ENCODE results near the gene KIF18B. TPM values are rescaled to one million over a fixed set of nuclear protein-coding genes. Genes with fewer than 3 reads are reported as not detected.

The KIF18B gene
- total RNA-seq, 2 experiments from 2014 or later = 0.05 to 0.08 TPM

- no peaks in the 10 kb centered on the region for H3K9me3 ChIP-seq (ENCODE audit: control insufficient read depth in 1 of 2, insufficient read depth in 1 of 2, low read length in 2 of 2)
- no peak for DNase-seq
- Mint-ChIP-seq H3K36me3 (ENCODE audit: low read depth) (peaks cover 80% of the 10 kb centered on the region), H3K4me1 (ENCODE audit: low read depth) (no peaks in the 10 kb centered on the region), H3K4me3 (no peak overlapping the region), H3K9me3 (no peaks in the 10 kb centered on the region), H3K27ac (no peak overlapping the region), H3K27me3 (no peaks in the 10 kb centered on the region)
- CTCF ChIA-PET = no interaction called here
- no peaks in the 10 kb centered on the region for H3K27me3 ChIP-seq (ENCODE audit: control insufficient read depth in 1 of 2, insufficient read depth in 2 of 2, low read length in 2 of 2)
- no peak overlapping the region for H3K4me3 ChIP-seq (ENCODE audit: low read length)
- no peak for ATAC-seq (ENCODE audit: poor library complexity)
- TF ChIP-seq, protein P1, sequence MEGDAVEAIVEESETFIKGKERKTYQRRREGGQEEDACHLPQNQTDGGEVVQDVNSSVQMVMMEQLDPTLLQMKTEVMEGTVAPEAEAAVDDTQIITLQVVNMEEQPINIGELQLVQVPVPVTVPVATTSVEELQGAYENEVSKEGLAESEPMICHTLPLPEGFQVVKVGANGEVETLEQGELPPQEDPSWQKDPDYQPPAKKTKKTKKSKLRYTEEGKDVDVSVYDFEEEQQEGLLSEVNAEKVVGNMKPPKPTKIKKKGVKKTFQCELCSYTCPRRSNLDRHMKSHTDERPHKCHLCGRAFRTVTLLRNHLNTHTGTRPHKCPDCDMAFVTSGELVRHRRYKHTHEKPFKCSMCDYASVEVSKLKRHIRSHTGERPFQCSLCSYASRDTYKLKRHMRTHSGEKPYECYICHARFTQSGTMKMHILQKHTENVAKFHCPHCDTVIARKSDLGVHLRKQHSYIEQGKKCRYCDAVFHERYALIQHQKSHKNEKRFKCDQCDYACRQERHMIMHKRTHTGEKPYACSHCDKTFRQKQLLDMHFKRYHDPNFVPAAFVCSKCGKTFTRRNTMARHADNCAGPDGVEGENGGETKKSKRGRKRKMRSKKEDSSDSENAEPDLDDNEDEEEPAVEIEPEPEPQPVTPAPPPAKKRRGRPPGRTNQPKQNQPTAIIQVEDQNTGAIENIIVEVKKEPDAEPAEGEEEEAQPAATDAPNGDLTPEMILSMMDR (IDR thresholded peaks at IDR 0.05) = no peak
- POLR2A ChIA-PET = no interaction called here
- intact Hi-C loops (cut with DNase I, micrococcal nuclease) = no loop called here
- peaks cover 87% of the 10 kb centered on the region for H3K36me3 ChIP-seq (ENCODE audit: insufficient read depth, low read length)
- no peaks in the 10 kb centered on the region for H3K4me1 ChIP-seq (ENCODE audit: insufficient read depth, low read length)
- H3K27ac ChIP-seq (ENCODE audit: low read depth in 1 of 2, low read length in 2 of 2) = no peak overlapping the region
Observed at GRCh38 chr17:44875761-44876160, 71.8 kb downstream of the KIF18B start.

Small RNA genes within 50 kb of the gene (microRNA-seq; reads per million reads assigned to microRNA genes)
- gene MIR6783 (ENCODE audit: borderline microRNAs expressed, borderline replicate concordance) = not detected

Other genes with a start within 250 kb of the KIF18B start
- gene DBF4B, start 239.1 kb downstream of the KIF18B start, total RNA-seq = 1 to 10 TPM; 1.5 TPM
- under 1 TPM; 0.16 to 0.47 TPM for gene ADAM11, start 188.8 kb downstream of the KIF18B start, total RNA-seq
- gene GJC1, start 117.5 kb downstream of the KIF18B start, total RNA-seq = not detected
- not detected for gene HIGD1B, start 99.9 kb downstream of the KIF18B start, total RNA-seq
- 100 to 1,000 TPM; 105 to 112 TPM for gene EFTUD2, start 48.3 kb downstream of the KIF18B start, total RNA-seq
- not detected for gene GFAP, start 32.3 kb downstream of the KIF18B start, total RNA-seq
- gene C1QL1, start 20.5 kb upstream of the KIF18B start, total RNA-seq = not detected
- 10 to 100 TPM; 11.6 to 12.2 TPM for gene DCAKD, start 103.9 kb upstream of the KIF18B start, total RNA-seq
- 10 to 100 TPM; 61.1 to 62.2 TPM for gene NMT1, start 113.5 kb upstream of the KIF18B start, total RNA-seq
- gene PLCD3, start 184.7 kb upstream of the KIF18B start, total RNA-seq = 1 to 10 TPM; 1.8 to 2.4 TPM
- gene ACBD4, start 187.9 kb upstream of the KIF18B start, total RNA-seq = 10 to 100 TPM; 24.8 to 26.3 TPM
- gene HEXIM1, start 200.7 kb upstream of the KIF18B start, total RNA-seq = 10 to 100 TPM; 50.5 to 50.9 TPM
- gene HEXIM2, start 214.1 kb upstream of the KIF18B start, total RNA-seq = 1 to 10 TPM; 1.3 to 1.5 TPM